Neural cell (in vitro differentiated cells): ENCODE data around the gene NRROS.

Experiments
- POLR2AphosphoS5 ChIP-seq: IDR thresholded peaks from 2 replicates; pipeline ENCODE4 v1.6.1; 2012
- TAF1 ChIP-seq: IDR thresholded peaks from 2 replicates; pipeline ENCODE4 v1.6.1; 2012; ENCODE audit warnings: low read depth
- TF ChIP-seq, protein P1 (sequence below): fragments of 450-650 bp; IDR thresholded peaks from 2 replicates; pipeline ENCODE4 v1.5.1; 2014; ENCODE audit warnings: antibody characterized with exemption, mild to moderate bottlenecking, moderate library complexity; ENCODE audit not compliant: poor library complexity, severe bottlenecking
- TF ChIP-seq, protein P2 (sequence below): IDR thresholded peaks from 2 replicates; pipeline ENCODE4 v1.6.1; 2012; ENCODE audit warnings: borderline replicate concordance

DNA sequence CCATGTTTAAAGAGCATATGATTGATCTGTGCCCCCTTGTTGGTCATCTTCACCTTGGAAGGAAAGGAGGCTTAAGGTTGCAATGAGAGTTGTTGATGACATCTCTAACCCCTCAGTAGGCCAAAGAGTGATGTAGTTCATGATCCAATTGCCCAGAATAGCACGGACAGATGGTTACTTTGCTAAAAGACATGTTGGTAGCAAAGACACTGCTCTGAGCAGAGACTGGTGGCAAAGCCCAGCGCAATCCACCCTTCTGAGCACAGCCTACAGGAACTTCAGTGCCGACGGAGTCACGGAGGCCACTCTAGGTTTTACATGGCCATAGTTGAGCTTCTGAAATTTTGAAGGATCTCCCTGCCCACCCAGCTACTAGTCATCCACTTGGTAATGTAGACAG, 49.2 kb upstream of the NRROS start:
- no peak for TF ChIP-seq TAF1
- TF ChIP-seq, protein P1, sequence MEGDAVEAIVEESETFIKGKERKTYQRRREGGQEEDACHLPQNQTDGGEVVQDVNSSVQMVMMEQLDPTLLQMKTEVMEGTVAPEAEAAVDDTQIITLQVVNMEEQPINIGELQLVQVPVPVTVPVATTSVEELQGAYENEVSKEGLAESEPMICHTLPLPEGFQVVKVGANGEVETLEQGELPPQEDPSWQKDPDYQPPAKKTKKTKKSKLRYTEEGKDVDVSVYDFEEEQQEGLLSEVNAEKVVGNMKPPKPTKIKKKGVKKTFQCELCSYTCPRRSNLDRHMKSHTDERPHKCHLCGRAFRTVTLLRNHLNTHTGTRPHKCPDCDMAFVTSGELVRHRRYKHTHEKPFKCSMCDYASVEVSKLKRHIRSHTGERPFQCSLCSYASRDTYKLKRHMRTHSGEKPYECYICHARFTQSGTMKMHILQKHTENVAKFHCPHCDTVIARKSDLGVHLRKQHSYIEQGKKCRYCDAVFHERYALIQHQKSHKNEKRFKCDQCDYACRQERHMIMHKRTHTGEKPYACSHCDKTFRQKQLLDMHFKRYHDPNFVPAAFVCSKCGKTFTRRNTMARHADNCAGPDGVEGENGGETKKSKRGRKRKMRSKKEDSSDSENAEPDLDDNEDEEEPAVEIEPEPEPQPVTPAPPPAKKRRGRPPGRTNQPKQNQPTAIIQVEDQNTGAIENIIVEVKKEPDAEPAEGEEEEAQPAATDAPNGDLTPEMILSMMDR = no peak
- TF ChIP-seq, protein P2, sequence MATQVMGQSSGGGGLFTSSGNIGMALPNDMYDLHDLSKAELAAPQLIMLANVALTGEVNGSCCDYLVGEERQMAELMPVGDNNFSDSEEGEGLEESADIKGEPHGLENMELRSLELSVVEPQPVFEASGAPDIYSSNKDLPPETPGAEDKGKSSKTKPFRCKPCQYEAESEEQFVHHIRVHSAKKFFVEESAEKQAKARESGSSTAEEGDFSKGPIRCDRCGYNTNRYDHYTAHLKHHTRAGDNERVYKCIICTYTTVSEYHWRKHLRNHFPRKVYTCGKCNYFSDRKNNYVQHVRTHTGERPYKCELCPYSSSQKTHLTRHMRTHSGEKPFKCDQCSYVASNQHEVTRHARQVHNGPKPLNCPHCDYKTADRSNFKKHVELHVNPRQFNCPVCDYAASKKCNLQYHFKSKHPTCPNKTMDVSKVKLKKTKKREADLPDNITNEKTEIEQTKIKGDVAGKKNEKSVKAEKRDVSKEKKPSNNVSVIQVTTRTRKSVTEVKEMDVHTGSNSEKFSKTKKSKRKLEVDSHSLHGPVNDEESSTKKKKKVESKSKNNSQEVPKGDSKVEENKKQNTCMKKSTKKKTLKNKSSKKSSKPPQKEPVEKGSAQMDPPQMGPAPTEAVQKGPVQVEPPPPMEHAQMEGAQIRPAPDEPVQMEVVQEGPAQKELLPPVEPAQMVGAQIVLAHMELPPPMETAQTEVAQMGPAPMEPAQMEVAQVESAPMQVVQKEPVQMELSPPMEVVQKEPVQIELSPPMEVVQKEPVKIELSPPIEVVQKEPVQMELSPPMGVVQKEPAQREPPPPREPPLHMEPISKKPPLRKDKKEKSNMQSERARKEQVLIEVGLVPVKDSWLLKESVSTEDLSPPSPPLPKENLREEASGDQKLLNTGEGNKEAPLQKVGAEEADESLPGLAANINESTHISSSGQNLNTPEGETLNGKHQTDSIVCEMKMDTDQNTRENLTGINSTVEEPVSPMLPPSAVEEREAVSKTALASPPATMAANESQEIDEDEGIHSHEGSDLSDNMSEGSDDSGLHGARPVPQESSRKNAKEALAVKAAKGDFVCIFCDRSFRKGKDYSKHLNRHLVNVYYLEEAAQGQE = no peak
- no peak for TF ChIP-seq POLR2AphosphoS5
